ENCODE results near the gene EHD2.
"Not testable (repeated sequence)": the region's sequence is repeated elsewhere in the genome, so short reads cannot be mapped to it uniquely, and the experiment has no call there.

EHD2 gene

GRCh38 chr19:47693489-47693888, 19.7 kb upstream of the EHD2 start:
- DNase-seq, result no peak

DNA sequence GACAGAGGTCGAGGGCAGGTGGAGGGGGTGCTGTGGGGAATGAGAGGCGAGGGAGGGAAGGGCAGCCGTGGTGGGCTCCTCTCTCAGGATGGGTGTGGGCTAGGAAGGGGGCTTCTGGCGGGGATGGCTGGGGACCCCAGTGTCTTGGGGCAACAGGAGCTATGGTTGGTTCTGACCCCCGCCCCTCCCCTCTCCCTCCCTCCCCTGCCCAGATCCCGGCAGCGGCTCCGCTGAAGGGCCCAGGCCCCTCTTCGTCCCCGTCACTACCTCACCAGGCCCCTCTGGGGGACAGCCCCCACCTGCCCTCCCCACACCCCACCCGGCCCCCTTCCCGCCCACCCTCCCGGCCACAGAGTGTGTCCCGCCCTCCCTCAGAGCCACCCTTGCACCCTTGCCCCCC, 19.3 kb upstream of the EHD2 start:
- no peak for DNase-seq

DNA sequence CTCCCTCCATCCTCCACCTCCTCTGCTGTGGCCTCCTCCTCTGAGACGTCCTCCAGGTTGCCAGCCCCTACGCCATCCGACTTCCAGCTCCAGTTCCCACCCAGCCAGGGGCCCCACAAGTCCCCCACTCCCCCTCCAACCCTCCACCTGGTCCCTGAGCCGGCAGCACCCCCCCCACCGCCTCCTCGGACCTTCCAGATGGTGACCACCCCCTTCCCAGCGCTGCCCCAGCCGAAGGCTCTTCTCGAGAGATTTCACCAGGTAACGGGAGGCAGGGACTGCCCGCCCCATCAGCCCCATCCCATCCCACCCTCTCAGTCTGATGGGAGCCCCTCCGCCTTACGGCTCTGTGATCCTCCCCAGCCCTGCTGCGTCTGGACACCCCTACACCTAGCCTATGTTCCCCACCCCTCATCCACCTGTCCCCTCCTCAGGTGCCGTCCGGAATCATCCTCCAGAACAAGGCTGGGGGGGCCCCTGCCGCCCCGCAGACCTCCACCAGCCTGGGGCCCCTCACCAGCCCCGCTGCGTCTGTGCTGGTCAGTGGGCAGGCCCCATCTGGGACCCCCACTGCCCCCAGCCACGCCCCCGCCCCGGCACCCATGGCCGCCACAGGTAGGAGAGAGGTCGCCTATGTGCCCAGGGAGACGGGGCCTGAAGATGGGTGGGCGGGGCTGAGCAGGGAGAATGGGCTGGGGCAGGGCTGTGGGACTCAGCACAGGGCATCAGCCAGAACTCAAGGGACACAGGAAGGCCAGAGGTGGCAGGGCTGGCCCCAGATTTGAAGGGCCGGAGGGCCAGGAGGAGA, 18.6 kb upstream of the EHD2 start:
- no peak for DNase-seq

DNA sequence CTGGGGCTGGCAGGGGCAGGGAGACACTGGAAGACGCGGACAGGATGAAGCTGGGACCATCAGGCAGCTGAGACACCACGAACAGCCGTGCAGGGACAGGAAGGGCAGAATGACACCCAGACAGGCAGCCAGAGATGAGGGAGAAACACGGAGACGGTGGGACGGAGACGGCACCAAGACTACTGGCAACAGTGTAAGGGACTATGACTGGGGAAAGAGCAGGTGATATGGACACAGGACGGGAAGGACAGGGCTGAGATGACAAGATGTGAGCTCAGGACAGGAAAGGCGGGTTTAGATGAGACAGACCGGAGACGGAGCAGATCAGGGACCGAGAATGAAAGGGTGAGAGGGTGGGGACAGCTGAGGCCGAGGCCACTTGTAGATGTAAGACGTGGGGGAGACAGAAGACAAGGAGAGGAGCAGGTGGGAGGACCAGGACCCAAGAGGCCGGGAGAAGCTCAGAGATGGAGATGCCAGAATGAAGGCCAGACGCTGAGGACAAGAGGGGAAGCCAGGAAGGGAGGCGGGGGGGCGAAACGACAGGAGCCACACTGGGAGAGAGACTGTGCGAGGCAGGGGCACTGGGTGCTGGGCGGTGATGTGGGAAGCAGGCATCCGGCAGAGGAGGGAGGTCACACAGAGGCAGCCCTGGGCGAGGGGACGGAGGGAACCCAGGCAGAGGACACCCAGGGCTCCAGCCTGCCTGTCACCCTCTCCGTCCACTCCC, 17.5 kb upstream of the EHD2 start:
- no peak for DNase-seq

DNA sequence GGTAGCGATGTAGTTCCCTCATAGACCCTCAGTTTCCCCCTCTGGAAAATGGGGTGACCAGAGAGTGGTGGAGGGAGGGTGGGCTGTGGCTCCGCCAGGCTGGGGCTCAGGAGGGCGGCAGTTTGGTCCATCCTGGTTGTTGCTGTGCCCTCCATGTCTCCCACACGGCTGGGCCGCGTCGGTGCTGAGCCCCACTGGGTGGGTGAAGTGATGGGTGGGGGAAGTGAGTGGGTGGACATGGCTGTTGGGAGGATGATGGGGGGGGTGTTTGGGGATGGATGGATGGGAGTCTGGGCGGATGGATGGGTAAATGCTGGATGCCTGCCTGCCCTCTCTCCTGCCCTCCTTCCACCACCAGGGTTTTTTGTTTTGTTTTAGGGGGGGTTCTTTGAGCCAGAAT, 16.6 kb upstream of the EHD2 start:
- no peak for DNase-seq

- DNase-seq, result peak; percentile 54
These were observed 15.2 kb upstream of the EHD2 start for GRCh38 chr19:47697863-47698609.

- no peak for DNase-seq
These were observed 14.4 kb upstream of the EHD2 start for GRCh38 chr19:47698631-47699359.

GRCh38 chr19:47699360-47699917, 13.8 kb upstream of the EHD2 start:
- peak; percentile 65 for DNase-seq

DNA sequence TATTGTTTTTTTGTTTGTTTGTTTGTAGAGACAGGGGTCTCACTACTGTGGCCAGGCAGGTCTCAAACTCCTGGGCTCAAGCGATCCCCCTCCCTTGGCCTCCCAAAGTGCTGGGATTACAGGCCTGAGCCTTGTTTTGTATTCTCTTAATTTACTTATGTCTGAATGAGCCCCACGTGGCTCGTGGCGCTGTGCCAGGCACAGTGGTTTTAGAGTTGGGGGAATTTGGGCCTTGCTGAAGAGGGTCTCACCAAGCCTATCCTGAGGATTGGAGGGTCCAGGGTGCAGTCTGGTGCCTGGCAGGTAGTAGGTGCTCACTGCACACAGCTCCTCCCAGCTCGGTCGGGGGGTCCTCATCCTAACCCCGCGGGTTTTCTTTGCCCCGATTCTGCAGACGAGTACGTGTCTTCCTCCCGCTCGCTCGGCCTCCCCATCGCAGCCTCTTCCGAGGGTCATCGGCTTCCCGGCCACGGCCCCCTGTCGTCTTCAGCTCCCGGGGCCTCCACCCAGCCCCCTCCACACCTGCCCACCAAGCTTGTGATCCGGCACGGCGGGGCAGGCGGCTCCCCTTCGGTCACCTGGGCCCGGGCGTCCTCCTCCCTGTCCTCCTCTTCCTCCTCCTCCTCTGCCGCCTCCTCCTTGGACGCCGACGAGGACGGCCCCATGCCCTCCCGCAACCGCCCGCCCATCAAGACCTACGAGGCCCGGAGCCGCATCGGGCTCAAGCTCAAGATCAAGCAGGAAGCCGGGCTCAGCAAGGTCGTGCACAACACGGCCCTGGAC, 12.1 kb upstream of the EHD2 start:
- DNase-seq, result no peak

DNA sequence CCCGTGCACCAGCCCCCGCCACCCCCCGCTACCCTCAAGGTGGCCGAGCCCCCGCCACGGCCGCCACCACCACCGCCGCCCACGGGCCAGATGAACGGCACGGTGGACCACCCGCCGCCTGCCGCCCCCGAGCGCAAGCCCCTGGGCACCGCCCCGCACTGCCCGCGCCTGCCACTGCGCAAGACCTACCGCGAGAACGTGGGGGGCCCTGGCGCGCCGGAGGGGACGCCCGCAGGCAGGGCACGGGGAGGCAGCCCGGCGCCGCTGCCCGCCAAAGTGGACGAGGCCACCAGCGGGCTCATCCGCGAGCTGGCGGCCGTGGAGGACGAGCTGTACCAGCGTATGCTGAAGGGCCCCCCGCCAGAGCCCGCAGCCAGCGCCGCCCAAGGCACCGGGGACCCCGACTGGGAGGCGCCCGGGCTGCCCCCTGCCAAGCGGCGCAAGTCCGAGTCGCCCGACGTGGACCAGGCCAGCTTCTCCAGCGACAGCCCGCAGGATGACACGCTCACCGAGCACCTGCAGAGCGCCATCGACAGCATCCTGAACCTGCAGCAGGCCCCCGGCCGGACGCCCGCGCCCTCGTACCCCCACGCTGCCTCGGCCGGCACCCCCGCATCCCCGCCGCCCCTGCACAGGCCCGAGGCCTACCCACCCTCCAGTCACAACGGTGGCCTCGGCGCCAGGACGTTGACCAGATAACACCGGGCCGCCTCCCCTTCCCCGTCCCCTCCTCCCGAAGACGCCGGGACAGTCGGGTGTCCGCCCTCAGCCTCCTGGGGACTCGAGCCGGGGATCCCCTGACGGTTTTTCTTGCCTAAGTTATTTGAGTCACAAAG, 11.3 kb upstream of the EHD2 start:
- no peak for DNase-seq

- DNase-seq, result no peak
These were observed 10.6 kb upstream of the EHD2 start for GRCh38 chr19:47702671-47703070.

GRCh38 chr19:47703301-47703700, 9.9 kb upstream of the EHD2 start:
- DNase-seq, result no peak

GRCh38 chr19:47704024-47704423, 9.2 kb upstream of the EHD2 start:
- DNase-seq, result no peak

DNA sequence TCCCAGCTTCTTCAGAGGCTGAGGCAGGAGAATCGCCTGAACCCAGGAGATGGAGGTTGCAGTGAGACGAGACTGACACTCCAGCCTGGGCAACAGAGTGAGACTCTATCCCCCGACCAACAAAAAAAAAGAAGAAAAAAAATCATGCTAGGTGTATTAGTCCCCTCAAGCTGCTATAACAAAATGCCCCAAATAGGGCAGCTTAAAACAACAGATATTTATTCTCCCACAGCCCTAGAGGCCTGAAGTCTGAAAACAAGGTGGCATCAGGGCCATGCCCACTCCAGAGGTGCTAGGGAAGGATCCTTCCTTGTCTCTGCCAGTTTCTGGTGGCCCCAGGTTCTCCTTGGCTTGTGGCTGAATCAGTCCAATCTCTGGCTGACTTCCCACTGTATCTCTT, 8.6 kb upstream of the EHD2 start:
- DNase-seq, result no peak

GRCh38 chr19:47707135-47707925, 5.9 kb upstream of the EHD2 start:
- peak; percentile 73 for DNase-seq

DNA sequence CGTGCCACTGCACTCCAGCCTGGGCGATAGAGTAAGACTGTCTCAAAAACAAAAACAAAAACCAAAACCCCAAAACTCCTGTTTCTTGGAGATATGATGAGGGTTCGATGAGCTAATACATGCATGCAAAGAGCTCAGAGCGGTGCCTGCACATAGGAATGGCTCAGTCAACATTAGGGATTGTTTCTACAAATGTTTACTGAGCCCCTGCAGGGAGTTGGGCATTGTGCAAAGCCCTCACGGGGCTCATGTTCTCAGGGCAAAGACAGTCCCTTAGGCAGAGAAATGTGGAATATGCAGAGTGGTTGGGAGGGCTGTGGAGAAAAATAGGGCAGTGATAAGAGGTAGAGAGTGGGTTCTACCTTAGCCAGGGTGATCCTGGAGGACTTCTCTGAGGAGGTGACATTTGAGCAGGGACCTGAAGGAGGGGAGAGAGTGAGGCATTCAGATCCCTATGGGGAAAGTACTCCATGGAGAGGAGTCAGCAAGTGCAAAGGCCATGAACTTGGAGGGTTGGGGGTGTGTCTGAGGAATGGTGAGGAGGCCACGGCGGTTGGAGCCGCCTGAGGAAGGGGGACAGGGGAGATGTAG, 1.5 kb upstream of the EHD2 start:
- no peak for DNase-seq

GRCh38 chr19:47714339-47714738, 1.1 kb downstream of the EHD2 start:
- no peak for DNase-seq

DNA sequence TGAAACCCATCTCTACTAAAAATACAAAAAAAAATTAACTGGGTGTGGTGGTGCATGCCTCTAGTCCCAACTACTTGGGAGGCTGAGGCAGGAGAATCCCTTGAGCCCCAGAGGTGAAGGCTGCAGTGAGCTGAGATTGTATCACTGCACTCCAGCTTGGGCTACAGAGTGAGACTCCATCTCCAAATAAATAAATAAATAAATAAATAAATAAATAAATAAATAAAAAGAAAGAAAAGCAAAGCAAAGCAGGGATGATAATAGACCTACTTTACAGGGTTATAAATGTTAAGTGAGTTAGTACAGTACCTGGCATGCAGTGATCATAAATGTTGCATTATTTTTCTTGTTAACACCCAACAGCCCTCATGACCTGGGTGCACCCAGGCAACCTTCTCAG, 1.6 kb downstream of the EHD2 start:
- DNase-seq, result not testable (repeated sequence)

GRCh38 chr19:47716270-47716937, 3.2 kb downstream of the EHD2 start:
- no peak for DNase-seq

Measured in stimulated activated CD4-positive, alpha-beta T cell treated with anti-CD3 and anti-CD28 coated beads, Interleukin-4, amount 100 ng/mL, for 1 hour (primary cell).